DOHH2 (cell line): ENCODE measurements around the gene NAB1.

ENCODE experiments used
- CTCF ChIP-seq: fragments of 200-600 bp; sonication (generic); IDR thresholded peaks from one replicate; pipeline ENCODE4 v1.5.1; 2014; ENCODE audit warnings: antibody characterized with exemption, mild to moderate bottlenecking, low read depth, low read length; ENCODE audit not compliant: poor library complexity, severe bottlenecking
- EZH2phosphoT487 ChIP-seq: fragments of 200-600 bp; sonication (generic); IDR thresholded peaks from 2 replicates; pipeline ENCODE4 v1.6.1; 2017; ENCODE audit warnings: borderline replicate concordance, mild to moderate bottlenecking, antibody characterized with exemption, low read length, moderate library complexity, mixed read lengths

- TF ChIP-seq EZH2phosphoT487 = no peak
- TF ChIP-seq CTCF = peak; percentile 79
Observed at GRCh38 chr2:190679813-190680591, 31.1 kb downstream of the NAB1 start.
